ENCODE measurements around the gene CORIN. TPM values are rescaled to one million over a fixed set of nuclear protein-coding genes. Genes with fewer than 3 reads are reported as not detected.

CORIN gene
- total and polyA plus RNA-seq, 2 donors (not counting 1 experiment from before 2014, with no cell fraction given): 0.25 TPM; not detected in 1

DNA sequence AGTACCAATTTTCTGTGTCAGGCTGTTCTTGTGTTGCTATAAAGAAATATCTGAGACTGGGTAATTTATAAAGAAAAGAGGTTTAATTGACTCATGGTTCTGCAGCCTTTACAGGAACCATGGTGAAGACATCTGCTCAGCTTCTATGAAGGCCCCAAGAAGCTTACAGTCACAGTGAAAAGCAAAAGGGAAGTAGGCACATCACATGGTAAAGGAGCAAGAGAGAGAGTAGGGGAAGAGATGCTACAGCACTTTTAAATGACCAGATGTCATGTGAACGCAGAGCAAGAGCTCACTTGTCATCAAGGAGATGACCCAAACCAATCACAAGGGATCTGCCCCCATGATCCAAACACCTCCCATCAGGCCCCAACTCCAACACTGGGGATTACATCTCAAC, 178.5 kb downstream of the CORIN start:
- H3K27me3 ChIP-seq (replicated peaks in 1 of 4; ENCODE audit: control extremely low read depth in 1 of 4, control insufficient read depth in 3 of 4, insufficient read depth in 4 of 4, low read length in 3 of 4): peaks cover 0 to 1% (median 0%) of the 10 kb centered on the region in 4 experiments
- H2AFZ ChIP-seq (ENCODE audit: insufficient read depth, low read depth, low read length, poor library complexity, severe bottlenecking): no peak overlapping the region
- no peak overlapping the region for H3K4me3 ChIP-seq (ENCODE audit: control extremely low read depth in 1 of 5, extremely low read depth in 1 of 5, insufficient read depth in 1 of 5, low read depth in 2 of 5, low read length in 4 of 5)
- Mint-ChIP-seq H3K27ac (no peak overlapping the region), H3K4me3 (no peak overlapping the region), H3K27me3 (peaks cover 7% of the 10 kb centered on the region), H3K4me1 (no peaks in the 10 kb centered on the region), H3K9me3 (ENCODE audit: insufficient read depth) (no peaks in the 10 kb centered on the region)
- H3K27ac ChIP-seq (ENCODE audit: low read length in 2 of 2): no peak overlapping the region
- no peaks in the 10 kb centered on the region for H4K20me1 ChIP-seq (ENCODE audit: control insufficient read depth, insufficient read depth, low read length, poor library complexity, severe bottlenecking)
- 100% methylated on average over 1 of the region's 1 CpG for WGBS (ENCODE audit: insufficient coverage)
- intact Hi-C loops (cut with micrococcal nuclease): no loop called here
- H3K79me2 ChIP-seq (ENCODE audit: control insufficient read depth, insufficient read depth, low read length): no peaks in the 10 kb centered on the region
- ATAC-seq (ENCODE audit: low read depth) (no peak), DNase-seq (no peak)
- no peak overlapping the region for H3K9ac ChIP-seq (ENCODE audit: low read length)
- H3K4me2 ChIP-seq (replicated peaks; ENCODE audit: low read depth, low read length, poor library complexity, severe bottlenecking): no peak overlapping the region
- no peaks in the 10 kb centered on the region for H3K36me3 ChIP-seq (replicated peaks in 1 of 2; ENCODE audit: control extremely low read depth in 1 of 2, control insufficient read depth in 1 of 2, extremely low read depth in 1 of 2, insufficient read depth in 2 of 2, low read length in 1 of 2)
- no peaks in the 10 kb centered on the region for H3K4me1 ChIP-seq (ENCODE audit: control insufficient read depth in 2 of 2, insufficient read depth in 2 of 2, low read length in 2 of 2)
- POLR2A ChIA-PET: no interaction called here
- CTCF ChIA-PET: interaction anchor here (1.4 kb wide), 1 partner anchor 10 kb away, joined by 4 read pairs; no protein-coding TSS in a partner anchor
- TF ChIP-seq EZH2 (IDR thresholded peaks at IDR 0.05; ENCODE audit: borderline replicate concordance, insufficient read depth, low read depth, low read length, poor library complexity, severe bottlenecking): no peak
- TF ChIP-seq, protein P1, sequence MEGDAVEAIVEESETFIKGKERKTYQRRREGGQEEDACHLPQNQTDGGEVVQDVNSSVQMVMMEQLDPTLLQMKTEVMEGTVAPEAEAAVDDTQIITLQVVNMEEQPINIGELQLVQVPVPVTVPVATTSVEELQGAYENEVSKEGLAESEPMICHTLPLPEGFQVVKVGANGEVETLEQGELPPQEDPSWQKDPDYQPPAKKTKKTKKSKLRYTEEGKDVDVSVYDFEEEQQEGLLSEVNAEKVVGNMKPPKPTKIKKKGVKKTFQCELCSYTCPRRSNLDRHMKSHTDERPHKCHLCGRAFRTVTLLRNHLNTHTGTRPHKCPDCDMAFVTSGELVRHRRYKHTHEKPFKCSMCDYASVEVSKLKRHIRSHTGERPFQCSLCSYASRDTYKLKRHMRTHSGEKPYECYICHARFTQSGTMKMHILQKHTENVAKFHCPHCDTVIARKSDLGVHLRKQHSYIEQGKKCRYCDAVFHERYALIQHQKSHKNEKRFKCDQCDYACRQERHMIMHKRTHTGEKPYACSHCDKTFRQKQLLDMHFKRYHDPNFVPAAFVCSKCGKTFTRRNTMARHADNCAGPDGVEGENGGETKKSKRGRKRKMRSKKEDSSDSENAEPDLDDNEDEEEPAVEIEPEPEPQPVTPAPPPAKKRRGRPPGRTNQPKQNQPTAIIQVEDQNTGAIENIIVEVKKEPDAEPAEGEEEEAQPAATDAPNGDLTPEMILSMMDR (IDR thresholded peaks at IDR 0.05): no peak
- H3K9me3 ChIP-seq (ENCODE audit: control extremely low read depth in 1 of 3, control insufficient read depth in 2 of 3, insufficient read depth in 1 of 3, low read length in 2 of 3): no peaks in the 10 kb centered on the region

DNA sequence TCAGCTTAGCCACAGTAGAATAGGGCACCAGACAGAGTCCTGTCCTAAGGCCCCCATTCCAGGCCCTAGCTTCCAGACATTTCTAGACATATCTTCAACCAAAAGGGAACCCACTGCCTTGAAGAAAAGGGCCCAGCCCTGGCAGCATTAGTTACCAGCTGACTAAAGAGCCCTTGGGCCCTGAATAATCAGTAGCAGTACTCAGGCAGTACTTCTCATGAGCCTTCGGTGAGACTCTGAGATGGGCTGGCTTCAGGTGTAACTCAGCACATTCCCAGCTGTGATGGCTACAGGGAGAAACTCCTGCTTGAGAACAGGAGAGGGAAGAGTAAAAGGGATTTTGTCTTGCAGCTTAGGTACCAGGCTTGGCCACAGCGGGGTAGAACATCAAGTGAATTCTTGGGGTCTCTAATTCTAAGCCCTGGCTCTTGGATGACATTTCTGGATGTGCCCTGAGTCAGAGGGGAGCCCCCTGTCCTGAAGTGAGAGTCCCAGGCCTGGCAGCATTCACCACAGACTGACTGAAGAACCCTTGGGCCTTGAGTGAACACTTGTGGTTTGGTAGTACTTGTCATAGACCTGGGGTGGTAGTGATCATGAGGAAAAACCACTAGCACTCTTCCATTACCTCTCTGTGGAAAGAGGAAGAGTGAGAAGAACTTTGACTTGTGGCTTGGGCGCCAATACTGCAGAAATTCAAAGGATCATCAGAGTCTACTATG, 182.7 kb downstream of the CORIN start:
- Histone ChIP-seq H2AFZ (ENCODE audit: insufficient read depth, low read depth, low read length, poor library complexity, severe bottlenecking) (no peak overlapping the region), H3K79me2 (ENCODE audit: control insufficient read depth, insufficient read depth, low read length) (no peaks in the 10 kb centered on the region), H3K36me3 (replicated peaks in 1 of 2; ENCODE audit: control extremely low read depth in 1 of 2, control insufficient read depth in 1 of 2, extremely low read depth in 1 of 2, insufficient read depth in 2 of 2, low read length in 1 of 2) (no peaks in the 10 kb centered on the region), H3K4me1 (ENCODE audit: control insufficient read depth in 2 of 2, insufficient read depth in 2 of 2, low read length in 2 of 2) (no peaks in the 10 kb centered on the region), H3K4me2 (replicated peaks; ENCODE audit: low read depth, low read length, poor library complexity, severe bottlenecking) (no peak overlapping the region), H3K27ac (ENCODE audit: low read length in 2 of 2) (no peak overlapping the region), H4K20me1 (ENCODE audit: control insufficient read depth, insufficient read depth, low read length, poor library complexity, severe bottlenecking) (no peaks in the 10 kb centered on the region), H3K27me3 (replicated peaks in 1 of 4; ENCODE audit: control extremely low read depth in 1 of 4, control insufficient read depth in 3 of 4, insufficient read depth in 4 of 4, low read length in 3 of 4) (peaks cover 0 to 4% (median 0%) of the 10 kb centered on the region in 4 experiments), H3K9me3 (ENCODE audit: control extremely low read depth in 1 of 3, control insufficient read depth in 2 of 3, insufficient read depth in 1 of 3, low read length in 2 of 3) (no peaks in the 10 kb centered on the region), H3K4me3 (ENCODE audit: control extremely low read depth in 1 of 5, extremely low read depth in 1 of 5, insufficient read depth in 1 of 5, low read depth in 2 of 5, low read length in 4 of 5) (no peak overlapping the region), H3K9ac (ENCODE audit: low read length) (no peak overlapping the region)
- Mint-ChIP-seq H3K4me3 (no peak overlapping the region), H3K9me3 (ENCODE audit: insufficient read depth) (no peaks in the 10 kb centered on the region), H3K27ac (no peak overlapping the region), H3K4me1 (no peaks in the 10 kb centered on the region), H3K27me3 (peaks cover 6% of the 10 kb centered on the region)
- no peak for ATAC-seq (ENCODE audit: low read depth)
- no peak for DNase-seq
- TF ChIP-seq EZH2 (IDR thresholded peaks at IDR 0.05; ENCODE audit: borderline replicate concordance, insufficient read depth, low read depth, low read length, poor library complexity, severe bottlenecking): no peak
- TF ChIP-seq, protein P1 (IDR thresholded peaks at IDR 0.05): no peak
- ChIA-PET POLR2A (no interaction called here), CTCF (no interaction called here)
- WGBS (ENCODE audit: insufficient coverage): 100% methylated on average over 2 of the region's 3 CpGs
- intact Hi-C loops (cut with micrococcal nuclease): no loop called here

All from B cell (primary cell).